Measurements from ENCODE around the gene CERS2. TPM values are rescaled to one million over a fixed set of nuclear protein-coding genes. Genes with fewer than 3 reads are reported as not detected.

The CERS2 gene
- total RNA-seq, 1 donor from 2014 or later: 223 TPM

- no peak overlapping the region for H3K27ac Mint-ChIP-seq (ENCODE audit: unreplicated experiment)
- peaks cover 65% of the 10 kb centered on the region for H3K4me1 Mint-ChIP-seq (ENCODE audit: low read depth)
- no peaks in the 10 kb centered on the region for H3K27me3 Mint-ChIP-seq (ENCODE audit: low read depth)
- no peaks in the 10 kb centered on the region for H3K36me3 Mint-ChIP-seq (ENCODE audit: low read depth)
- no peak for DNase-seq (ENCODE audit: low spot score)
- H3K4me3 Mint-ChIP-seq (ENCODE audit: unreplicated experiment): no peak overlapping the region
- H3K9me3 Mint-ChIP-seq (ENCODE audit: low read depth): no peaks in the 10 kb centered on the region
- no peak for TF ChIP-seq CTCF (IDR thresholded peaks at IDR 0.05)
These were observed 35.7 kb upstream of the CERS2 start for GRCh38 chr1:151010346-151010726.

GRCh38 chr1:151009674-151010345 lies 35.2 kb upstream of the CERS2 start:
- H3K27ac Mint-ChIP-seq (ENCODE audit: unreplicated experiment): no peak overlapping the region
- H3K4me3 Mint-ChIP-seq (ENCODE audit: unreplicated experiment): no peak overlapping the region
- H3K27me3 Mint-ChIP-seq (ENCODE audit: low read depth): no peaks in the 10 kb centered on the region
- peaks cover 68% of the 10 kb centered on the region for H3K4me1 Mint-ChIP-seq (ENCODE audit: low read depth)
- DNase-seq (ENCODE audit: low spot score): no peak
- no peaks in the 10 kb centered on the region for H3K9me3 Mint-ChIP-seq (ENCODE audit: low read depth)
- TF ChIP-seq CTCF (IDR thresholded peaks at IDR 0.05): no peak
- H3K36me3 Mint-ChIP-seq (ENCODE audit: low read depth): no peaks in the 10 kb centered on the region

- DNase-seq (ENCODE audit: low spot score): no peak
- TF ChIP-seq CTCF (IDR thresholded peaks at IDR 0.05): no peak
- Mint-ChIP-seq H3K9me3 (ENCODE audit: low read depth) (no peaks in the 10 kb centered on the region), H3K4me1 (ENCODE audit: low read depth) (peaks cover 70% of the 10 kb centered on the region), H3K4me3 (ENCODE audit: unreplicated experiment) (peak overlapping the region; percentile 96), H3K27ac (ENCODE audit: unreplicated experiment) (peak overlapping the region; percentile 96), H3K36me3 (ENCODE audit: low read depth) (no peaks in the 10 kb centered on the region), H3K27me3 (ENCODE audit: low read depth) (no peaks in the 10 kb centered on the region)
These were observed 34.6 kb upstream of the CERS2 start for GRCh38 chr1:151009206-151009587.

- no peaks in the 10 kb centered on the region for H3K27me3 Mint-ChIP-seq (ENCODE audit: low read depth)
- no peaks in the 10 kb centered on the region for H3K9me3 Mint-ChIP-seq (ENCODE audit: low read depth)
- DNase-seq (ENCODE audit: low spot score): peak; percentile 97
- no peak for TF ChIP-seq CTCF (IDR thresholded peaks at IDR 0.05)
- peak within 1 kb of the TSS; percentile 96 for H3K27ac Mint-ChIP-seq (ENCODE audit: unreplicated experiment)
- H3K4me1 Mint-ChIP-seq (ENCODE audit: low read depth): peaks cover 68% of the 10 kb centered on the region
- H3K4me3 Mint-ChIP-seq (ENCODE audit: unreplicated experiment): peak within 1 kb of the TSS; percentile 96
- no peaks in the 10 kb centered on the region for H3K36me3 Mint-ChIP-seq (ENCODE audit: low read depth)
These were observed 33.9 kb upstream of the CERS2 start, which contains the start of gene PRUNE1 for GRCh38 chr1:151008244-151009205. Gene PRUNE1, plus strand, starts transcription at chr1:151008449. Its CDS starts 184 bp downstream, at chr1:151008633.

GRCh38 chr1:151007853-151008243 lies 33.2 kb upstream of the CERS2 start:
- H3K36me3 Mint-ChIP-seq (ENCODE audit: low read depth): no peaks in the 10 kb centered on the region
- DNase-seq (ENCODE audit: low spot score): no peak
- peak overlapping the region; percentile 96 for H3K4me3 Mint-ChIP-seq (ENCODE audit: unreplicated experiment)
- no peaks in the 10 kb centered on the region for H3K9me3 Mint-ChIP-seq (ENCODE audit: low read depth)
- peak; percentile 10 for TF ChIP-seq CTCF (IDR thresholded peaks at IDR 0.05)
- H3K4me1 Mint-ChIP-seq (ENCODE audit: low read depth): peaks cover 65% of the 10 kb centered on the region
- H3K27ac Mint-ChIP-seq (ENCODE audit: unreplicated experiment): peak overlapping the region; percentile 96
- no peaks in the 10 kb centered on the region for H3K27me3 Mint-ChIP-seq (ENCODE audit: low read depth)
